Measurements from ENCODE around the gene RNF125.

DNA sequence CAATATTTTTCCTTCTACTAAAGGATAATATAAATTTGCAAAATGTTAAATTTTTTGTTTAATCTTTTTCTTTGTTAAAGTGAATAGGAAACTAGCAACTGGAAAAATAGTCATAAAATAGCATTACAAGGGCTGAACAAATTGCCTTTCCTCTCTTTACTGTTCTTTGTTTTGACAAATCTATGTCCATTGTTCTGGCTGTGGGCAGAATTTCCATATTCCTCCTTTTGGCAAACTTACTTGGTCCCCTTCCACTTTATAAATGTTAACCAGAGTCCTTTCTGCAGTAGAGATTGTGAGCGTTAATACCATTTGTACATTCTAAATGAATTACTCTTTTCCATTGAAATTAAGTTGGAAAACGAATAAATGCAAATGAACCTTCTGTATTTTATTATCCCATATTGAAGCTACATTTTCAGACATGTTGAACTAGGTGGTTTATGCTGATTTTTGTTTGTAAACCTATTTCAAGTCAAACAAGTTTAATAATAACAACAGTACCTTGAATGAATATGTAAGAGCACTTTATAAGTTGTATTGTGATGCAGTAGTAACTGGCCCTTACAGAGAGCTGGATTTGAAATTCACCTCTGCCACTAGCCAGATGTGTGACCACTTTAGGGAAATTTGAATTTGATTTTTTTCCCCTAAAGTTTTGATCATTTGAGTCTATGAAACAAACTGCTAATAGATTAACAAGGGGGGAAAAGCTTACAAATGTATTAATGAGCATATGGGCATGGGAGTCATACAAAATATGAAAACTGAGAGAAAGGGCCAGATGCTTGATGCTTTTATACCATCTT lies 3.3 kb downstream of the RNF125 start:
- TF ChIP-seq RAD21 (conservative IDR thresholded peaks at IDR 0.05 in 1 of 2, IDR thresholded peaks at IDR 0.05 in 1 of 2) (no peak), MYC (IDR thresholded peaks at IDR 0.05; ENCODE audit: borderline replicate concordance, low read length) (no peak), CBX8 (IDR thresholded peaks at IDR 0.05) (no peak), MAFK (IDR thresholded peaks at IDR 0.05; ENCODE audit: partially characterized antibody) (no peak), CTCF (IDR thresholded peaks at IDR 0.05) (no peak), CHD2 (IDR thresholded peaks at IDR 0.05; ENCODE audit: low read length, partially characterized antibody) (no peak), SREBF2 (IDR thresholded peaks at IDR 0.05) (no peak)
